NOMO-1 (cell line): Measurements from ENCODE around the gene SLC15A3.

Experiments used
- DNase-seq, 2 experiments: peaks; one replicate each; lab custom pipeline; 2025; ENCODE audit not compliant: unreplicated experiment in 2 of 2; lab: John Stamatoyannopoulos, UW

The SLC15A3 gene

GRCh38 chr11:60899046-60899936 is 52.7 kb downstream of the SLC15A3 start:
- peak in 1 of 2 experiments; percentile 30 for DNase-seq

GRCh38 chr11:60897496-60897895 is 54.5 kb downstream of the SLC15A3 start:
- no peak for DNase-seq

- no peak for DNase-seq
Observed at GRCh38 chr11:60895687-60896086, 56.3 kb downstream of the SLC15A3 start.

GRCh38 chr11:60891103-60891741 is 60.8 kb downstream of the SLC15A3 start:
- DNase-seq, result no peak

- no peak for DNase-seq
Observed at GRCh38 chr11:60890696-60891095, 61.3 kb downstream of the SLC15A3 start.

GRCh38 chr11:60889869-60890311 is 62.1 kb downstream of the SLC15A3 start:
- DNase-seq, result no peak

GRCh38 chr11:60887556-60887955 is 64.4 kb downstream of the SLC15A3 start:
- peak in 1 of 2 experiments; percentile 30 for DNase-seq
